Measurements from ENCODE around the gene PTPRM.

Gene PTPRM

GRCh38 chr18:8080092-8080491 is 513.0 kb downstream of the PTPRM start:
- DNase-seq (ENCODE audit: low read depth, low spot score), result no peak

GRCh38 chr18:8081267-8081666 is 514.2 kb downstream of the PTPRM start:
- DNase-seq (ENCODE audit: low read depth, low spot score), result no peak
- H3K4me3 ChIP-seq (ENCODE audit: low read length), result no peak overlapping the region
- no CpG with 5 or more reads among the region's 1 CpG for WGBS (ENCODE audit: insufficient coverage, insufficient read length)

More at GRCh38 chr18:8080092-8080491, 513.0 kb downstream of the PTPRM start:
- Histone ChIP-seq H3K9me3 (ENCODE audit: control insufficient read depth, insufficient read depth, low read length) (no peaks in the 10 kb centered on the region), H3K4me1 (ENCODE audit: control insufficient read depth, insufficient read depth, low read length) (peaks cover 2% of the 10 kb centered on the region; the same call in 1 of the 2 replicates), H3K4me3 (ENCODE audit: low read length) (no peak overlapping the region), H3K27ac (ENCODE audit: low read length) (no peak overlapping the region), H3K27me3 (ENCODE audit: control insufficient read depth, insufficient read depth, low read length) (no peaks in the 10 kb centered on the region; the same call in 1 of the 2 replicates), H3K36me3 (ENCODE audit: control insufficient read depth, insufficient read depth, low read length) (no peaks in the 10 kb centered on the region)

DNA sequence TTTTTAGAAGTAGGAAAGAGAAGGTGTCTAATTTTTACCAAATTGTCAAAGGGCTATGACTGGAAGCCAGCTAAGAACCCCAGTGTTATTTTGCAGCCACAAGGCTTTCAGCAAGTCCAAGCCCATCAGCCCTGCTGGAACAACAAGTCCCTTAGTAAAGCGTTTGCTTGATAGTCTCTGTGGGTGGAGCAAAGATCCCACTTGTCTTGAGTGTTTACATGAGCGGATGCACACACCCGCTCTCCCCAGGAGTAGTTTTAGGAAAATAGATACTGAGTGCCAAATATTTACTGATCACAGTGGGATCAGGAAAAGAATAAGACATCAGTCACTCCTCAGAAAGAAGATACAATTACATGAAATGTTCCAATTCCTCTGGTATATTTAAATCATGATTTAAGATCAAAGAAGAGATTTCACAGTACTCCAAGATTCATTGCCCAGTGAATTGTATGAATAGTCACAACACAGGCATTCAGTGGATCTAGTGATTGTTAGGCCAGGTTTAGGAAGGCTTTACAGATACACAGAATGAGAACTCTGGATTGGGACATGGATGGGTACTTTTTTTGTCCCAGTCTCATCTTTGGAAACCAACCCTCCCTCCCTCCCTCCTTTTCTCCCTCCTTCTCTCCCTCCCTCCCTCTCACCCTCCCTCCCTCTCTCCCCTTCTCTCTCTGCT is 514.9 kb downstream of the PTPRM start:
- Histone ChIP-seq H3K27ac (ENCODE audit: low read length) (no peak overlapping the region), H3K36me3 (ENCODE audit: control insufficient read depth, insufficient read depth, low read length) (no peaks in the 10 kb centered on the region), H3K4me3 (ENCODE audit: low read length) (no peak overlapping the region), H3K4me1 (ENCODE audit: control insufficient read depth, insufficient read depth, low read length) (peaks cover 2% of the 10 kb centered on the region; the same call in 1 of the 2 replicates), H3K9me3 (ENCODE audit: control insufficient read depth, insufficient read depth, low read length) (no peaks in the 10 kb centered on the region), H3K27me3 (ENCODE audit: control insufficient read depth, insufficient read depth, low read length) (no peaks in the 10 kb centered on the region; the same call in 1 of the 2 replicates)
- DNase-seq (ENCODE audit: low read depth, low spot score), result no peak
- no CpG with 5 or more reads among the region's 3 CpGs for WGBS (ENCODE audit: insufficient coverage, insufficient read length)

More at GRCh38 chr18:8081267-8081666, 514.2 kb downstream of the PTPRM start:
- Histone ChIP-seq H3K36me3 (ENCODE audit: control insufficient read depth, insufficient read depth, low read length) (no peaks in the 10 kb centered on the region), H3K27ac (ENCODE audit: low read length) (no peak overlapping the region), H3K4me1 (ENCODE audit: control insufficient read depth, insufficient read depth, low read length) (peaks cover 2% of the 10 kb centered on the region; the same call in 1 of the 2 replicates), H3K27me3 (ENCODE audit: control insufficient read depth, insufficient read depth, low read length) (no peaks in the 10 kb centered on the region; the same call in 1 of the 2 replicates), H3K9me3 (ENCODE audit: control insufficient read depth, insufficient read depth, low read length) (no peaks in the 10 kb centered on the region)

GRCh38 chr18:8084160-8084559 is 517.0 kb downstream of the PTPRM start:
- Histone ChIP-seq H3K9me3 (ENCODE audit: control insufficient read depth, insufficient read depth, low read length) (no peaks in the 10 kb centered on the region), H3K4me1 (ENCODE audit: control insufficient read depth, insufficient read depth, low read length) (peaks cover 2% of the 10 kb centered on the region; the same call in 1 of the 2 replicates), H3K27ac (ENCODE audit: low read length) (no peak overlapping the region), H3K27me3 (ENCODE audit: control insufficient read depth, insufficient read depth, low read length) (no peaks in the 10 kb centered on the region; the same call in 1 of the 2 replicates), H3K4me3 (ENCODE audit: low read length) (no peak overlapping the region), H3K36me3 (ENCODE audit: control insufficient read depth, insufficient read depth, low read length) (no peaks in the 10 kb centered on the region)
- no CpG with 5 or more reads among the region's 7 CpGs for WGBS (ENCODE audit: insufficient coverage, insufficient read length)
- peak; percentile 94 for DNase-seq (ENCODE audit: low read depth, low spot score)

DNA sequence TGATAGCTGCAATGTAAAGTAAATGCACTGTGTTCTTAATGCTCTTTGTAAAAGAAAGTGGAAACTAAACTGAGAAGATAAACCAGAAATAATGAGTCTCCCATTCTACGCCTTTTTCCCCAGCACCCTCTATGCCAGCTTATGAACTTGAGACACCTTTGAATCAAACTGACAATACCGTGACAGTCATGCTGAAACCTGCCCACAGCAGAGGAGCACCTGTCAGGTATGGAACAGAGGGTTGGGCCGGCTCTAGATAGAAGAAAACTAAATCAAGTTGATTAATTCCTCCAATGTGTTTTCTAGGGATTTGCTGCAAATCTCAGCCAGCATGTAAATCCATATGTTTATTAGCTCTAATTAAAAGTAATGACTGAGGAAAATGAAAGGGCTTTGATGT is 521.5 kb downstream of the PTPRM start:
- Histone ChIP-seq H3K4me1 (ENCODE audit: control insufficient read depth, insufficient read depth, low read length) (peaks cover 2% of the 10 kb centered on the region; the same call in 1 of the 2 replicates), H3K27ac (ENCODE audit: low read length) (no peak overlapping the region), H3K4me3 (ENCODE audit: low read length) (no peak overlapping the region), H3K27me3 (ENCODE audit: control insufficient read depth, insufficient read depth, low read length) (no peaks in the 10 kb centered on the region; the same call in 1 of the 2 replicates), H3K9me3 (ENCODE audit: control insufficient read depth, insufficient read depth, low read length) (no peaks in the 10 kb centered on the region), H3K36me3 (ENCODE audit: control insufficient read depth, insufficient read depth, low read length) (no peaks in the 10 kb centered on the region)
- DNase-seq (ENCODE audit: low read depth, low spot score), result no peak
- no CpG with 5 or more reads among the region's 3 CpGs for WGBS (ENCODE audit: insufficient coverage, insufficient read length)

- DNase-seq (ENCODE audit: low read depth, low spot score), result no peak
- WGBS (ENCODE audit: insufficient coverage, insufficient read length), result no CpG with 5 or more reads among the region's 2 CpGs
- H3K9me3 ChIP-seq (ENCODE audit: control insufficient read depth, insufficient read depth, low read length), result no peaks in the 10 kb centered on the region
- no peak overlapping the region for H3K27ac ChIP-seq (ENCODE audit: low read length)
- H3K36me3 ChIP-seq (ENCODE audit: control insufficient read depth, insufficient read depth, low read length), result no peaks in the 10 kb centered on the region
- H3K4me3 ChIP-seq (ENCODE audit: low read length), result no peak overlapping the region
- H3K4me1 ChIP-seq (ENCODE audit: control insufficient read depth, insufficient read depth, low read length), result no peaks in the 10 kb centered on the region
- no peaks in the 10 kb centered on the region for H3K27me3 ChIP-seq (ENCODE audit: control insufficient read depth, insufficient read depth, low read length)
Measured at GRCh38 chr18:8091035-8091434, 523.9 kb downstream of the PTPRM start.

DNA sequence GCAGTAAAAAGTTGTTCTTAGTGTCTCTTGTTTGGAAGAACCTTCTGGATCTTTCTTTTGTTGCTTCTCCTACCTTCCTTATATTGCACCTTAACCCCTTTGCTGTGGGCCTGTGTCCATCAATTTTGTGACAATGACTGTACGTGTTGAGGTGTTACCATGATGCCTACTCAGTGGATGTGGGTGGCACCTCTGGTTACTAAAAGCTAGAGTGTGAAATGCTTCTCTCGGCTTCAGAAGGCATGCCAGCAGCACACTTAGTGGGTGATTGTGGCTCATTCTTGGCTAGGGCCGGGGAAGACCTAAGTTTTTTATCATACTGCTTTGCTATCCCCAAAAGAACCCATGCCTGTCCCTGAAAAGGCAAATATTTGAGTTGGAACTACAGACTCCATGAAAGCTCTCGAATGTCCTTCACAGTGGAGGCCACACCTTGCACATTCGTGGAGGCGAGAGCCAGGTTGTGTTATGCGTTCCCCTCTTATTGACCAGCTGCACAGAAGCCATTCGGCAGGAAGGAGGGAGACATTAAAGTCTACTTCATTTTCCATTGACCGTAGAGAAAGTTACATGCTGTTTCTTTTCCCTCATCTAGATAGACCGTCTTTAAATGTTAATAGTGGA is 528.9 kb downstream of the PTPRM start:
- DNase-seq (ENCODE audit: low read depth, low spot score), result no peak
- no peak overlapping the region for H3K4me3 ChIP-seq (ENCODE audit: low read length)
- WGBS (ENCODE audit: insufficient coverage, insufficient read length), result no CpG with 5 or more reads among the region's 10 CpGs

DNA sequence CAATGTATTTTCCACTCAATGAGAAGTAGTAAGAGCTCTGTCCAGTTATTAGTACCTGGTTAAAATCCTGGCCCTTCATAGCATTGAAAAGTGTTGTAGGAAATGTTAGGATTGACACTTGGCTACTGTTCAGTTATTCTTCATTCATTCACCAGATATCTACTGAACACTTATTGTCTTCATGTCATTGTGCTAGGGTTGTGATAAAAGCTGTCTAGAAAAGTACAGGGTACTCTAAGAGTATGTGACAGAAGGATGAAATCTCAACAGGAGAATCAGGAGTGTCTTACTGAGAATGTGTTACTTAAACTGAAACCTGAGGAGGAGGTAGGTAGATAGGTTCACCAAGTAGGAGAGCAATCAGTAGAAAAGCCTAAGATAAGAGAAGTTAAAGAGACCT is 530.3 kb downstream of the PTPRM start:
- Histone ChIP-seq H3K27me3 (ENCODE audit: control insufficient read depth, insufficient read depth, low read length) (no peaks in the 10 kb centered on the region), H3K36me3 (ENCODE audit: control insufficient read depth, insufficient read depth, low read length) (no peaks in the 10 kb centered on the region), H3K4me3 (ENCODE audit: low read length) (no peak overlapping the region), H3K9me3 (ENCODE audit: control insufficient read depth, insufficient read depth, low read length) (no peaks in the 10 kb centered on the region), H3K4me1 (ENCODE audit: control insufficient read depth, insufficient read depth, low read length) (no peaks in the 10 kb centered on the region), H3K27ac (ENCODE audit: low read length) (no peak overlapping the region)
- DNase-seq (ENCODE audit: low read depth, low spot score), result no peak

More for the DNA sequence above, 528.9 kb downstream of the PTPRM start:
- H3K36me3 ChIP-seq (ENCODE audit: control insufficient read depth, insufficient read depth, low read length), result no peaks in the 10 kb centered on the region
- no peak overlapping the region for H3K27ac ChIP-seq (ENCODE audit: low read length)
- no peaks in the 10 kb centered on the region for H3K9me3 ChIP-seq (ENCODE audit: control insufficient read depth, insufficient read depth, low read length)
- H3K27me3 ChIP-seq (ENCODE audit: control insufficient read depth, insufficient read depth, low read length), result no peaks in the 10 kb centered on the region
- no peaks in the 10 kb centered on the region for H3K4me1 ChIP-seq (ENCODE audit: control insufficient read depth, insufficient read depth, low read length)

DNA sequence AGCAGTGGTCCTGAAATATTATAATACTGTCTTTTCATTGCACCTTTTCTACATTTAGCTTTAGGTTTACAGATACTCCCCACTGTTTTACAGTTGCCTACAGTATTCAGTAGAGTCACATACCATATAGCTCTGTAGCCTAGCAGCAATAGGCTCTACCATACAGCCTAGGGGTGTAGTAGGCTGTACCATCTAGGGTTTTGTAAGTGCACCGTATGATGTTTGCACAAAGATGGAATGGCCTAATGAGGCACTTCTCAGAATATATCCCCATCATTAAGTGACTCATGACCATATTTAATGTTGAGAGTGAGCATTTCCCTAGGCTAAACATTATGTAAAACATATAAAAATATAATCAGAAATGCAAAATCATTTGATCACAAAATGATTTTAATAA is 530.8 kb downstream of the PTPRM start:
- no peak for DNase-seq (ENCODE audit: low read depth, low spot score)
- no CpG with 5 or more reads among the region's 1 CpG for WGBS (ENCODE audit: insufficient coverage, insufficient read length)
- Histone ChIP-seq H3K27ac (ENCODE audit: low read length) (no peak overlapping the region), H3K4me1 (ENCODE audit: control insufficient read depth, insufficient read depth, low read length) (no peaks in the 10 kb centered on the region), H3K27me3 (ENCODE audit: control insufficient read depth, insufficient read depth, low read length) (no peaks in the 10 kb centered on the region), H3K9me3 (ENCODE audit: control insufficient read depth, insufficient read depth, low read length) (no peaks in the 10 kb centered on the region), H3K36me3 (ENCODE audit: control insufficient read depth, insufficient read depth, low read length) (no peaks in the 10 kb centered on the region), H3K4me3 (ENCODE audit: low read length) (no peak overlapping the region)

DNA sequence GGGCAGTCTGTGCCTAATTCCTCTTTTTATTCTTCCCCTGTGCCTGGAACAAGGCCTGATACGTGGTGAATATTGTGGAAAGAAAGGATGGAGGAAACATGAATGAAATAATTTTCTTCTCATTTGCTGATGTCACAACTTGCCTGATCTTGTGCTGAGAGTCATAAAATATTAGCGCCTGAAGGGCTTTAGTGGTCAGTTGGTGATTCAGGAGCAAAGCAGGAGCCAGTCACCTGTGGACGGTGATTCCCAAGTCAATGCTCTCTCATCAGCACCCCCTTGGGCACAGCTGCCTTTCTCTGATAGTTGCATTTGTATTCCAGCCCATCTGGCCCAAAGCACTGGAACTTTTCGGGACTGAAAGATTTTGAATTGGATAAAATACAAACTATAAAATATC is 539.5 kb downstream of the PTPRM start:
- no peak for DNase-seq (ENCODE audit: low read depth, low spot score)
- no peaks in the 10 kb centered on the region for H3K27me3 ChIP-seq (ENCODE audit: control insufficient read depth, insufficient read depth, low read length)
- H3K27ac ChIP-seq (ENCODE audit: low read length), result no peak overlapping the region
- whole genome bisulfite sequencing (ENCODE audit: insufficient coverage, insufficient read length), result no CpG with 5 or more reads among the region's 4 CpGs
- H3K36me3 ChIP-seq (ENCODE audit: control insufficient read depth, insufficient read depth, low read length), result no peaks in the 10 kb centered on the region
- H3K4me3 ChIP-seq (ENCODE audit: low read length), result no peak overlapping the region
- no peaks in the 10 kb centered on the region for H3K4me1 ChIP-seq (ENCODE audit: control insufficient read depth, insufficient read depth, low read length)
- no peaks in the 10 kb centered on the region for H3K9me3 ChIP-seq (ENCODE audit: control insufficient read depth, insufficient read depth, low read length)

DNA sequence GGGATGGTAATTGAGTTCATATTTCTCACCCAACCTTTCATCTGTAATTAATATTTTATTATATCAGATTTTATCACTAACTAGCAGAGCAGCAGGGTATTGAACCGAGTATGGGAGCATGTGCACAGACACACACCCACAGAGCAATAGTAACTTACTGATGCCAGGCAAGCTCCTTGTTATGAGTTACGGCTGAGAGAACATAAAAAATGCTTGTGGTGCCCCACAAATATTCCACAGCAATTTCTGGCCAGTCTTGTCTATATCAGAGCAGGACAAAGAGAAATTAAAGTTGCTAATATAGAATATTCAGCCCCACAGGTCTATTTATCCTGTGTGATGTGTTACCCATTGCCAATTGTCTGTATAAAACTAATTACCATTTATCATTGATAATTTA is 540.3 kb downstream of the PTPRM start:
- DNase-seq (ENCODE audit: low read depth, low spot score), result no peak
- WGBS (ENCODE audit: insufficient coverage, insufficient read length), result no CpG with 5 or more reads among the region's 2 CpGs
- Histone ChIP-seq H3K27me3 (ENCODE audit: control insufficient read depth, insufficient read depth, low read length) (no peaks in the 10 kb centered on the region), H3K36me3 (ENCODE audit: control insufficient read depth, insufficient read depth, low read length) (no peaks in the 10 kb centered on the region), H3K9me3 (ENCODE audit: control insufficient read depth, insufficient read depth, low read length) (no peaks in the 10 kb centered on the region), H3K27ac (ENCODE audit: low read length) (no peak overlapping the region), H3K4me1 (ENCODE audit: control insufficient read depth, insufficient read depth, low read length) (no peaks in the 10 kb centered on the region), H3K4me3 (ENCODE audit: low read length) (no peak overlapping the region)

Data from iPS DF 6.9 (cell line).